Measurements from ENCODE around the gene GSAP.
"Not testable (repeated sequence)": the region's sequence is repeated elsewhere in the genome, so short reads cannot be mapped to it uniquely, and the experiment has no call there.

Gene GSAP

DNA sequence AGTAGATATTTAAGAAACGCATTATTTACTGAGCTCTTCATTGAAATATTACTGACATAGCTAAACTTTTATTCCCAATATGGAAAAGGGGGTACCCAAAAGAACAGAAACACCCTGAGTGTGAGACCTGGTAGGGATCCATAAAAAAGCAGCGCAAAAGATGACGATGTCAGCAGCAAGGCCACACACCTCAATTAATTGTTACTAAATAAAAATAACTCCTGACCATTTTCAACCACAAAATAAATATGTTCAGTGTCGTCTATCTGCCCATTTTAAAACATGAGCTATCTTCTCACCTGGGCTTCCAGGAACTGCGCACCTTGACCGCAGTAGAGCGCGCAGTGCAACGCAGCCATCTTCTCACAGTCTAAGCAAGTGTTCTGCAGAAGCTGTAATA lies 61.2 kb downstream of the GSAP start:
- DNase-seq (ENCODE audit: low spot score), result no peak

DNA sequence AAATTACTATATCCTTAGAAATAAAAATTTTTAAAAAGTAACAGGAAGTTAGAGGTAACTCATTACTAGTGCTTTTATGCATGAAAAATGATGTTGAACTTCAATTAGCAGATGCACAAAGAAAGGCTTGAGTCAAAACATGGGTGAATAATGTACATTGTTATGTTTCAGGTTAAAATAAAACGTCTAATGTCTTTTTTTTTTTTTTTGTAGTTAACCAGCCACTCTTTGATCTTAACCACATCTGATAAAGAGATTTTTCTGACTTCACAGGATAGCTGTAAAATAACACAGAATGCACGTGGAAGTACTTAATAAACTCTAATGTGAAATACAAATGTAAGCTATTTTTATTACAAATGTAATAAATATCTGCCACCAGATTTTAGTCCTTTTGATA lies 61.7 kb downstream of the GSAP start:
- DNase-seq (ENCODE audit: low spot score), result no peak

DNA sequence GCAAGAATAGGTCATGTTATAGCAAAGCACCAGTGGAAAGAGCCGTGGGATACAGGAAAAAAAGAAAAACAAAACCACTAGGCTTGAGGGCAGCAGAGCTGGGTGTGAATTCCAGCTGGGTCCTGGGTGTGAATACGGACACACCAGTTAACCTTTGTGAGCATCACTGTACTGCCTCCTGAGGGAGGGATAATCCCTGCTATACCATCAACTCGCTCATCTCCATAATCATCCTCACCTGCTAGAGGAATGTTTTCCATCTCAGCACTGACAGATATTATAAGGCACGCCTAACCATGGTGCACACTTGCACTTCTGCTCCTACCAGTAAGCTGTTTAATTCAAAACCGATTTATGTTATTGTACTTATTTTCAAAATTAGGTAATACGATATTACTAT lies 62.2 kb downstream of the GSAP start:
- DNase-seq (ENCODE audit: low spot score), result no peak

DNA sequence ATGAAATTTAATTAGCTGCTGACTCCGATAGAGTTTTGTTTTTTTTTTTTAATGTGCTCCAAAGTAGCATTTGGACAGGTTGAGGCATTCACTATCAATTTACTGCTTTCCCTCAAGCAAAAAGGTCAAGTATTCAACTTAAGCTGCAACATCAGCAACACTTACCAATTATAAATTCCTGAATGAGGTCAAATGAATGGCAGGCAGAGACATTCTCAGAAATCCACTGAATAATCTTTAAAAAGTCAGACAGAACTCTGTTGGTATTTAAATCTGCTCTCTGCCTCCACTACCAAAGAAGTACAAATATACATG lies 62.8 kb downstream of the GSAP start:
- no peak for DNase-seq (ENCODE audit: low spot score)

DNA sequence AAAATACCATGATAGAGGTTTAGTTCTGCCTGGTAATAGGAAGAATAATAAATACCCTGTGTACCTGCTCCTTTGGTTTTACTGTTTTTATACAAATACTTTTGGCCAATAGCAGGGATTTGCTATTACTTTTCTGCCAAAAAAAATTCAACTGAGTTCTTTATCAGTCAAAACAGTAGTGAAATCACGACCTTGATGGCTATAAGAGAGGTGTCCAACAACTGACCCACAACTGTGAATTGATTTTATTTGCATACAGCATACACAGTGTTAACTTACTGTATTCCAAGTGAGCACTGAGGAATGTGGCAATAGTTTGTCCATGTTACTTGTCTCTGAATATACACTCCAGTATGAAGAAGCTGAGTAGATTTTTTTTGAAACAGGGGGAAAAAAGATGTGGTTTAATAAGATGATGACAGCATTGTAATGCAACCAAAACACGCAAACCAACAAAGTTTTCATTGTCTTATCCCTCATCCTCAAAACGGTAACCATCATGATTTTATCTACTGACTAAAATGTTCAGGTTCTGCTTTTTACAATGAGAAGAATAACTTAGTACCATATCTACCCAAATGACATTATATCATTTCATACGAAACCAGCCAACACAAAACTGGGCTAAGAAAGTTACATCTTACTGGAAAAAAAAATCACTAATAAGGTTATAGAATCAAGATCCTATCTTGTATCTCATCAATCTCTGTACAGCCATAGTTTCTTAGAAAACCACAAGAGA lies 63.3 kb downstream of the GSAP start:
- DNase-seq (ENCODE audit: low spot score), result peak; percentile 28

DNA sequence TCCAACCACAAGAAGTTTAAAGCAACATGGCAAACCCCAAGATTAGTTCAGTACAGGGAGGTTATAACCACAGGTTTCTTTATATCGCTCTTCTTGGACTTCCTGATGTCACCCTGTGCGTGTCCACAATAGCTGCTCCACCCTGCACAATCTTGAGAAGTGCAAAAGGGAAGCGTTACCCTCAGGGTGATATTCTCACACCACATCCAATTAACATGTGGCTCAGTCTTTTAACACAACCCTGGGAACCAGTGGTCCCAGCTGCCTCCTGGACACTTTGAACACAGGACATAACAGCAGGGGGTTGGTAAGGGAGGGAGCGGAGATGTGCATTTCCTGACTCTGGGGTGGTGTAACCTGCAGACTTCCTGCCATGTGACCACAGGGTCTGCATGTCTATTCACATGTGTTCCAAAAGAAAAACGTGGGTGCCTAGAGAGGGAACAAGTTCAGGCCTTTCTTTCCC lies 64.6 kb downstream of the GSAP start:
- peak; percentile 66 for DNase-seq (ENCODE audit: low spot score)

DNA sequence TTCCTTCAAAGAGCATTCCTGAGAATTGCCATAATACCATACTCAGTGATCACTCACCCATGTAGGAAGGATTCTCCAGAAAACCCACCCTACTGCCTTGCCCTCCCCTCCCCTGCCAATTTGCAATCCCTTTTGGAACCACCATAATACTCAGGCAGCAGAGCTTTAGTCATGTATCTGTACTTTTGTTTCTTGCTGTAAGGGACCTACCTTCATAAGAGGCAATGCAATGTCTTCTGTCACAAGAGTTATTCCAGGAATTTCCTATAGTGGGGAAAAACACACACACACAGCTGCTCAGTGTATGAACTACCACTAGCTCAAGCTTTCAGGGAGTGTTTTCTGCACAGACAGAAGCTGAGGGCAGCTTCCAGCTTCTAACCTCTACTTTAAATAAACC lies 67.0 kb downstream of the GSAP start:
- DNase-seq (ENCODE audit: low spot score), result no peak

DNA sequence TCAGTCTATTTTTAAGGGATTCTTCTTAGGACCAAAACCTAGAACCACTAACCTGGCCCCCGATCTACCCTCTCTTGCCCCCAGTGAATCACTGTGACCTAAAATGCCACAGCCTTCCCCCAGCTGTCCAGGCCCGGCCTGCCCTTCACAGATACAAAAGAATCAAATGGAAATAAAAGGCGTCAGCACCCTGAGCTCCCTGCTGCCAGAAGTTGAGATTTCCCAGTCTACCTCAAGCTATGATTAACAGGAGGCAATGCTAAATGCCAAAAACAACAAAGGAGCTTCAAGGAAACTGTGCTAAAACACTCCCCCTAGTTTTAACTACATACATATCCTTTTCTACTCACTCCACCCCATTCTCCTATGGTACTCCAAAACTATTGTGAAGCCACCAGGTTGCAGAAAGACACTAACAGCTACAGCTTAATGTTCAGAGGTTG lies 67.8 kb downstream of the GSAP start:
- DNase-seq (ENCODE audit: low spot score), result no peak

DNA sequence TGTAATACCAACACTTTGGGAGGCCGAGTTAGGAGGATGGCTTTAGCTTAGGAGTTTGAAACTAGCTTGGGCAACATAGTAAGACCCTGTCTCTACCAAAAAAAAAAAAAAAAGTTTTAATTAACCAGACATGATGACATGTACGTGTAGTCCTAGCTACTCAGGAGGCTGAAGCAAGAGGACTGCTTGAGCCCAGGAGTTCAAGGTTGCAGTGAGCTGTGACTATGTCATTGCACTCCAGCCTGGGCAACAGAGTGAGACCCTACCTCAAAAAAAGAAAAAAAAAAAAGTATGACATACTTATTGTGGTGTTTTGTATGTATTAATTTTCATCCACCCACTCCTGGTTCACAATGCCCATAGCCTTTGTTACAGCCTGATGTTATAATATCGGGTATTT lies 69.7 kb downstream of the GSAP start:
- DNase-seq (ENCODE audit: low spot score), result no peak

DNA sequence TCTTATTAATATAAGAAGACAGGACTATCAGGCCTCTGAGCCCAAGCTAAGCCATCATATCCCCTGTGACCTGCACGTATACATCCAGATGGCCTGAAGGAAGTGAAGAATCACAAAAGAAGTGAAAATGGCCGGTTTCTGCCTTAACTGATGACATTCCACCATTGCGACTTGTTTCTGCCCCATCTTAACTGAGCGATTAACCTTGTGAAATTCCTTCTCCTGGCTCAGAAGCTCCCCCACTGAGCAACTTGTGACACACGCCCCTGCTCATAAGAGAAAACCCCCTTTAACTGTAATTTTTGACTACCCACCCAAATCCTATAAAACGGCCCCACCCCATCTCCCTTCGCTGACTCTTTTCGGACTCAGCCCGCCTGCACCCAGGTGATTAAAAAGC lies 70.7 kb downstream of the GSAP start:
- not testable (repeated sequence) for DNase-seq (ENCODE audit: low spot score)

DNA sequence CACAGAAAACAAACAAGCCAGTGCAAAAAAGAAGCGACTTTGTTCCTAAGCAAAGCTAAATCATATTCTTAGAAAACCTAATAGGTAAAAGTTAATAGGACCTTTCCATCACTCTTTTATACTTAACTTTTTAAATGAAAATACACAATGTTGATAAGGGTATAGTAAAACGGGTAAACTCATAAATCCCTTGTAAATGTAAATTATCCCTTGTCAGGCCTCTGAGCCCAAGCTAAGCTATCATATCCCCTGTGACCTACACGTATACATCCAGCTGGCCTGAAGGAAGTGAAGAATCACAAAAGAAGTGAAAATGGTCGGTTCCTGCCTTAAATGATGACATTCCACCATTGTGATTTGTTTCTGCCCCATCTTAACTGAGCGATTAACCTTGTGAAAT lies 76.4 kb downstream of the GSAP start:
- no peak for DNase-seq (ENCODE audit: low spot score)

DNA sequence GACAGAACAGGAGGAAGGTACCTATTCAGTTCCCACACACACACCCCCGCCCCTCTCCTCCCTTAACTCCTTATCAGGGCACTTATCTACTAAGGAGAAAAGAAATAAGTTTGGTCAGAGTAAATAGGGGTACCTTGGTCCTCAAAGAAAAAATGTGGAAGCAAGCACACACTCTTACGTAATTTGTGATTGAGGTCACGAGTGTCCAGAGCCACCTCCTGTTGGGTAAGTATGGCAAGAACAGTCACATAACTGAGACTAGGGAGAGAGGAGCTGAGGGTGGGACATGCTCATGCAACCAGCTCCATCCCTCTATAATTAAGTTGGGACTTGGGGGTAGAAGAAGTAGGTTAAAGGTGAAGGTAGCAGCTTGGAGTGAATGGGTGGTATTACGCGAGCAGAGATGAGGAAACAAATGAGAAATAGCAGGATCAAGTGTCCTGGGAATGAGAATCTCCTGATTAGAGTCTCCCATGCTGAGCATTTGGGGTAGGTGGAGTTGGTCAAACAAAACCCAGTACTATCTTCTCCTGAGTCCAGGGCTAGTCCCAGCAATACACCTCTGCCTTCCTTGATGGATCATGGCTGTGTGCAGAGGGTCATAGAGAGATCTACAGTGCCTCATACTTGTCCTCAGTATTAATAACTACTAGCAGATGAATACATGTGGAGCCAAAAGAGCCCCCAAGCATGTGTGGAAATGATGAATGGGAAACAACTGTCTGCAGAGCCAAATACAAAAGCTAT lies 77.1 kb downstream of the GSAP start:
- no peak for DNase-seq (ENCODE audit: low spot score)

DNA sequence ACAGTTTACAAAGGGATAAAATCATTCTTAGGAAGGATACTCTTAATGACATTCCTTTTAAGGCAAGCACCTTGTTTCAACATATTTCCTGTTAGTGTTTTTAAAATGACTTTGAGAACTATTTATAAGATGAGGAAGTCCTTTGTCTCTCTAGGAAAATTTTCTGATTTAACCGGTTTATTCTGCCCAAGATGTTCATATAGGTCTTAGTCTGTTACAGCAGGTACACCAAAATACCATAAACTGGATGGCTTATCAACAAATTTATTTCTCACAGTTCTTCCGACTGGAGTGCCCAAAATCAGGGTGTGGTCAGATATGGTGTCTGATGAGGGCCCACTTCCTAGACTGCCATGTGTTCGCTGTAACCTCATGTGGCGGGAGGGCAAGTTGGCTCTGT lies 77.9 kb downstream of the GSAP start:
- no peak for DNase-seq (ENCODE audit: low spot score)

DNA sequence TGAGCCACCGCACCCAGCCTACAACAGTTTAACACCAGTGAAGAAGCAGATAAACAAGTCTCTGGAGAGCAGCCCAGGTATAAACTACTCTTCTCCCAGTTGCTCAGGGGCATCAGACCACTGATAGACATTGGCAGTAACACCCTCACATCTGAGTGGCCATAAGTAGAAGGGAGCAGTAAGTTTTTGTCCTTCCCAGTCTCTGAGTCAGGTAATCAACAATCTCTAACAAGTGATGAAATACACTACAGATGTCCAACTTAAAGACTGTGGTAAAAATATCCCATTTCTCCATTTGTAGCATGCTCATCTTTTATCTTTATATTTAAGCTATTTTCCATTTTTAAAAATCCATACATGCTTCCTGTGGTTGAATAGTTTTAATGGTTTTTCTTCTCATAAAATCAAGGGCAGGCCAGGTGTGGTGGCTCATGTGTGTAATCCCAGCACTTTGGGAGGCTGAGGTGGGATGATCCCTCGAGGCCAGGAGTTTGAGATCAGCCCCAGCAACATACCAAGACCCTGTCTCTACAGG lies 78.6 kb downstream of the GSAP start:
- no peak for DNase-seq (ENCODE audit: low spot score)

DNA sequence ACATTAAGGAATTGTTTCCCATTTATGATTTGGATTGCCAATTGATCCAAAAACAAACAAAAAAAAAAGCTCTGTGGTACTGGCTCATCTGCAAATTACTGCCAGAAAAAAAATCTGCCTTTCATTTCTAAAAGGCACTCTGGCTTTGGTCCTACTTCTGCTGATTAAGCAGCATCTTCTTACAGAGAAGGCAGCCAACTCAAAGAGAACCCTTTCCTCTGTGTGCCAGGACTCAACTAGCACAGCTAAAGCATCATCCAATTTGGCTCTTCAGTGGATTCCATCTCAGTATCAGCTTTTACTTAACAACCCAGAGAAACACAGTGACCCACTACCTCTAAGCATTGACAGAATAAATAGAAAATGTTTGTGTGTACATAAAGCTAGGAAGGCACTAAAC lies 80.6 kb downstream of the GSAP start:
- DNase-seq (ENCODE audit: low spot score), result no peak

DNA sequence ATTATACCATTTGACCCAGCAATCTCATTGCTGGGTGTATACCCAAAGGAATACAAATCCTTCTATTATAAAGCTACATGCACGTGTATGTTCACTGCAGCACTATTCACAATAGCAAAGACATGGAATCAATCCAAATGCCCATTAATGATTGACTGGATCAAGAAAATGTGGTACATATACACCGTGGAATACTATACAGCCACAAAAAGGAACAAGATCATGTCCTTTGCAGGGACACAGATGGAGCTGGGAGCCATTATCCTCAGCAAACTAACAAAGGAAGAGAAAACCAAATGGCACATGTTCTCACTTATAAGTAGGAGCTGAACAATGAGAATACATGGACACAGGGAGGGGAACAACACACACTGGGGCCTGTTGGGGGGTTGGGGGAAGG lies 82.1 kb downstream of the GSAP start:
- DNase-seq (ENCODE audit: low spot score), result not testable (repeated sequence)

DNA sequence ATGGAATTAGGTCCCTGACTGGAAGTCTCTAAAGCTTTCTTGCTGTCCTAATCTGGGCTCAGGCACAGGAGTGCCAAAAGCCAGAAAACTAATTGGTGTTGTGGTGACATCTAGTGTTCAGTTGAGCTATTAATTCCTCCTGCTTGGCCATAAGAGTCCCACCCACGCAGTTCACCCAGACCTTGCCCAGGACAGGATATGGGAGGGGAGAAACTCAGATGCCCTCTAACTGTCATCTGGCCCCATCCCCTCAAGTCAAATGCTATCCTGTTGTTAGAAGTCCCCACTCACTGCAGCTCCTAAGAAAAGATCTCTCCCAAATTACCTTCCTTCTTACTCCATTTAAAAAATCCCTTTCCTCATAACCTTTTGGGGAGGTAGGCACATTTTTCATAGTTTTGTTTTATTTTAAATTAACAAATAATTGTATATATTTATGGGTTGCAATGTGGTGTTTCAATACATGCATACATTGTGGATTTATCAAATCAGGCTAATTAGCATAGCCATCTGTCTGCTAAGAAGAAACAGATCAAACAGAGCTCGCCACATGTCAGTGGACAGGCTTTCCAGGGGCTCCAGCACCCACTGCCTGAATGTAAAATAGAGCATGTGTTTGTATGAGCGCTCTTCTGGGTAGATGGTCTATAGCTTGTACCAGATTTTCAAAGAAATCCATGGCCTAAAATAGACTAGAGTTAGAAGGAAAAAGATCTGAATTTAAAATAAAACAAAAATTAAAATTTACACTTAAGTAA lies 84.0 kb downstream of the GSAP start:
- DNase-seq (ENCODE audit: low spot score), result peak; percentile 83

DNA sequence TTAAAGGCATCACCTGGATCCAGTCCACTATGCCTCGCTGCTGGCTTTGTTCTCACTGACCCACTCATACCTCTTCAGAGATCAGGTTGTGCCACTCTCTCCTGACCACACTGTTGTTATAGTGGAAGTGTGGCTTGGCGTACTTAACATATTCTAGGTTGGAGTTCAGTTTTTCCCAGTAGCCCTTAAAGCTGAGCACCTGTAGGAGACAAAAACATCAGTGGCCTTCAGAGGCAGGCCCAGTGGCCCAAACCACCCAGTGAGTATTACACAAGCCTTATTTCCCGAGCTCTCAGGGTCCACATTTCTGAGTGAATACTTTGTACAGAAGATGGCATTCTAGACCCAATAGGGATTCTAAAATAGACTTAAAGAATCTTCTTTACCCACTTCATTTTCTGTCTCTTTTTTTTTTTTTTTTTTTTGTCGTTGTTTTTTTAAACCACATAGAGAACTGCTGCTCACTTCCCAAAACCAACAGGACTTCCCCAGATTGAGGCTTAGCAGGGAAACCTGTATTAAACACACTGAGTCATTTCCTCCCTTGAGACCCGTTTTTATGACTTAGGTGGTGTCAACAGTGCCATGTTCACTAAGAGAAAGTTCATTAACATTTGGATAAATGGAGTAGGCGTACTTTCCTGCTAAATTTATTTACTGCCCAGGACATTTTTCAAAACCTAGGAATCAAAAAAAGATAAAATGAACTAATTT lies 85.8 kb downstream of the GSAP start:
- peak; percentile 68 for DNase-seq (ENCODE audit: low spot score)

DNA sequence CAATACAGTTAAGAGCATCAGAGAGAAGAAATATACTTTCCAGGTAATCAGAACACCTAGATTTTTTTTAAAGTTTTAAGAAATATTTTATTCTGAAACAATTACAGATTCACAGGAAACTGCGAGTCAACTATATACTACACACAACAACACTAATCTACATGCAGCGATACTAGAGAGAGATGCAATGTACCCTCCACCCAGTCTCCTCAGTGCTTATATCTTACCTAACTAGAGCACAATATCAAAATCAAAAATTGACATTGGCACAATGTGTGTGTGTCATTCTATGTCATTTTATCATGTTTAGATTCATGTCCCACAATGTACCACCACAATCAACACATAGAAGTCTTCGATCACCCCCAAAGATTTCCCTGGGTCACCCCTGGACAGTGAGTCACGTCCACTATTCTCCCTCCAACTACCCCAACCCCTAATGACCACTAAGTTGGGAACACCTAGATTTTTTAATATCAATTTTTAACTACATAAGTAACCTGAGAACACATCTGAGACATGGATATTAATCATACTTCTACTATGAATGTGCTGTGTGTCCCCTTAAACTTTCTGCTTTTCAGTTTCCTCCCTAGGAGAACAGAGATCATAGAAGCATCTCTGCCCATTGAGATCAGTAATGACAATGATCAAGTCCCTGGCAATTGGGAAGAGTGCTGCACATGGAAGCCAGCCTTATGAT lies 86.5 kb downstream of the GSAP start:
- DNase-seq (ENCODE audit: low spot score), result peak; percentile 26

DNA sequence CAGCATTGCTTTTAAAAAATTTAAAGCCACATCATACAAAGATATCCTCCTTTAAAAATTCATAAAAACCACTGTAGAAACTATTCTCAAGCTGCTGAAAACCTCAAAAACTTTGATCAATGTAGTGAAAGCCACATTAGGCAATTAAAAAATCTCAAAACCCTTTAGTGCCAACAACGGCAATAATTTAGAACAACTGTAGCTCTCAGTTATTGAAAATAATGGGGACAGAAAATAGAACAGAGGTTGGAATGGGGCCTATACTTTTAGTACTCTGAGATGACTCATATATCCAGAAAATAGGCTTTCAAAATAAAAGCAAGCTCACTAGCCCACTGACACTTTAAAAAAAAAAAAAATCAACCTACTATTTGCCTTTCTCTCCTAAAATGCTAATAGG lies 87.5 kb downstream of the GSAP start:
- no peak for DNase-seq (ENCODE audit: low spot score)

DNA sequence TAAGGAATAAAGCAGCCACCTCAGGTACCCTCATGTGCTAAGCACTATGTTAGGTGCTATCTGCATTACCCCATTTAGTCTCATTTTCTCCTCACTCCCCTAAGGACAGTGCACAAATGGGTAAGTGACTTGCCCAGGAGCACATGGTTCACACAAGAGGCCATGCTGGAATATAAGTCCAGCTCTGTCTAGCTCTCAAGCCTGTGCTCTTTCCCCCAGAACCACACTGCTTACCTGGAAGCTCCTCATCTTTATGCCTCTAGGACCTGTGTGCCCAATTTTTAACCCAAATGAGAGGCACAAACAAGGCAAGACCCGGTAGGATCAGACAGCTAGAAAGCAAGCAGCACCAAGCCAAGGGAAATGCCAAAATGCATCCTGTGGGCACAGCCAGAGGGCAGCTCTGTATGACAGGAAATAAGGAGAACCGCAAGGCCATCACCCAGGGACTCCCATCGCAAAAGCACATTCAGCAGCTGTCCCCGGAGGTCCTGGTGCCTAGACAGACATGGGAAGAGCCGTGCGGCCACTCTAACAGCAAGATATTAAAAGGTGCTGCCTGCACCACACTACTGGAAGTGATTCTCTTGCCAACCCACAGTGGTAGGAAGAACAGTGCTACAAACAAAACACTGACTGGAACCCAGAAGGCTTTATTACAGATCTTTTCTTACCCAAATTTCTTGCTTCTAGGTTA lies 88.1 kb downstream of the GSAP start:
- DNase-seq (ENCODE audit: low spot score), result peak; percentile 28
